ENCODE data around the gene MAGEF1. TPM values are rescaled to one million over a fixed set of nuclear protein-coding genes. Genes with fewer than 3 reads are reported as not detected.
A peak's percentile ranks its signal among the peaks of the same experiment; 100 is the strongest.

Gene MAGEF1
- total RNA-seq, 2 donors from 2014 or later: 61.3 to 86.5 TPM

- H3K27me3 ChIP-seq (ENCODE audit: control insufficient read depth, insufficient read depth, low read length, poor library complexity, severe bottlenecking): no peaks in the 10 kb centered on the region
- H3K27ac Mint-ChIP-seq: no peak overlapping the region
- H3K36me3 ChIP-seq (ENCODE audit: control insufficient read depth, insufficient read depth, low read length): no peaks in the 10 kb centered on the region
- H3K4me1 ChIP-seq (ENCODE audit: control insufficient read depth, insufficient read depth, low read length): peaks cover 10% of the 10 kb centered on the region
- H3K27me3 Mint-ChIP-seq (ENCODE audit: insufficient read depth): peaks cover 10% of the 10 kb centered on the region
- H3K4me3 ChIP-seq (ENCODE audit: low read length): no peak overlapping the region
- peaks cover 13% of the 10 kb centered on the region for H3K4me1 Mint-ChIP-seq
- no peak overlapping the region for H3K4me3 Mint-ChIP-seq
- H3K9ac ChIP-seq (ENCODE audit: extremely low read depth, low read length, poor library complexity, severe bottlenecking): no peak overlapping the region
- peaks cover 10% of the 10 kb centered on the region for H3K9me3 Mint-ChIP-seq
- no peaks in the 10 kb centered on the region for H3K36me3 Mint-ChIP-seq (ENCODE audit: low read depth)
- DNase-seq: no peak
- TF ChIP-seq CTCF (conservative IDR thresholded peaks at IDR 0.05): no peak
- H3K9me3 ChIP-seq (ENCODE audit: control insufficient read depth, low read length): no peaks in the 10 kb centered on the region
- H3K27ac ChIP-seq (ENCODE audit: low read depth, low read length): no peak overlapping the region
- WGBS, 2 experiments (ENCODE audit: insufficient coverage in 1 of 2, insufficient read length in 1 of 2): 93 to 100% methylated on average over 6 to 17 of the region's 17 CpGs
These were observed 24.4 kb downstream of the MAGEF1 start for GRCh38 chr3:184687363-184688015.

- H3K36me3 ChIP-seq (ENCODE audit: control insufficient read depth, insufficient read depth, low read length): no peaks in the 10 kb centered on the region
- H3K4me1 ChIP-seq (ENCODE audit: control insufficient read depth, insufficient read depth, low read length): peaks cover 10% of the 10 kb centered on the region
- H3K9ac ChIP-seq (ENCODE audit: extremely low read depth, low read length, poor library complexity, severe bottlenecking): no peak overlapping the region
- H3K9me3 ChIP-seq (ENCODE audit: control insufficient read depth, low read length): no peaks in the 10 kb centered on the region
- peaks cover 5% of the 10 kb centered on the region for H3K27me3 ChIP-seq (ENCODE audit: control insufficient read depth, insufficient read depth, low read length, poor library complexity, severe bottlenecking)
- peak; percentile 82 for DNase-seq
- peaks cover 10% of the 10 kb centered on the region for H3K9me3 Mint-ChIP-seq
- TF ChIP-seq CTCF (conservative IDR thresholded peaks at IDR 0.05): no peak
- 19 to 34% methylated on average over 2 to 4 of the region's 4 CpGs for WGBS, 2 experiments (ENCODE audit: insufficient coverage in 1 of 2, insufficient read length in 1 of 2)
- peak overlapping the region; percentile 83 for H3K27ac ChIP-seq (ENCODE audit: low read depth, low read length)
- no peak overlapping the region for H3K4me3 Mint-ChIP-seq
- peaks cover 13% of the 10 kb centered on the region for H3K27me3 Mint-ChIP-seq (ENCODE audit: insufficient read depth)
- H3K36me3 Mint-ChIP-seq (ENCODE audit: low read depth): no peaks in the 10 kb centered on the region
- peaks cover 17% of the 10 kb centered on the region for H3K4me1 Mint-ChIP-seq
- H3K4me3 ChIP-seq (ENCODE audit: low read length): no peak overlapping the region
- peak overlapping the region; percentile 91 for H3K27ac Mint-ChIP-seq
These were observed 26.2 kb downstream of the MAGEF1 start for GRCh38 chr3:184685646-184686045.

- peaks cover 10% of the 10 kb centered on the region for H3K4me1 ChIP-seq (ENCODE audit: control insufficient read depth, insufficient read depth, low read length)
- H3K27ac Mint-ChIP-seq: peak overlapping the region; percentile 91
- 91 to 100% methylated on average over 2 to 4 of the region's 4 CpGs for WGBS, 2 experiments (ENCODE audit: insufficient coverage in 1 of 2, insufficient read length in 1 of 2)
- no peaks in the 10 kb centered on the region for H3K36me3 Mint-ChIP-seq (ENCODE audit: low read depth)
- peak overlapping the region; percentile 83 for H3K27ac ChIP-seq (ENCODE audit: low read depth, low read length)
- H3K9me3 Mint-ChIP-seq: peaks cover 10% of the 10 kb centered on the region
- H3K27me3 ChIP-seq (ENCODE audit: control insufficient read depth, insufficient read depth, low read length, poor library complexity, severe bottlenecking): peaks cover 7% of the 10 kb centered on the region
- H3K4me3 ChIP-seq (ENCODE audit: low read length): no peak overlapping the region
- peak; percentile 43 for DNase-seq
- H3K36me3 ChIP-seq (ENCODE audit: control insufficient read depth, insufficient read depth, low read length): no peaks in the 10 kb centered on the region
- peaks cover 17% of the 10 kb centered on the region for H3K4me1 Mint-ChIP-seq
- no peaks in the 10 kb centered on the region for H3K9me3 ChIP-seq (ENCODE audit: control insufficient read depth, low read length)
- no peak overlapping the region for H3K4me3 Mint-ChIP-seq
- TF ChIP-seq CTCF (conservative IDR thresholded peaks at IDR 0.05): no peak
- peaks cover 13% of the 10 kb centered on the region for H3K27me3 Mint-ChIP-seq (ENCODE audit: insufficient read depth)
- no peak overlapping the region for H3K9ac ChIP-seq (ENCODE audit: extremely low read depth, low read length, poor library complexity, severe bottlenecking)
These were observed 26.8 kb downstream of the MAGEF1 start for GRCh38 chr3:184685055-184685454.
